A673 (cell line): ENCODE results near the gene SDCBP2. TPM values are rescaled to one million over a fixed set of nuclear protein-coding genes. Genes with fewer than 3 reads are reported as not detected.
A peak's percentile ranks its signal among the peaks of the same experiment; 100 is the strongest.

Experiments
- BruUV-seq: library from RNA; stranded (reverse); fragments of 400-500 nt; replicated peaks from 2 replicates; lab custom pipeline; 2021; lab: Mats Ljungman, UMichigan
- CTCF ChIA-PET: fragments of 300-600 bp; sonication (Branson Sonifier 250); formaldehyde crosslinking; loops from one replicate; lab custom pipeline; 2022; ENCODE audit warnings: antibody characterized with exemption; lab: Charles Lee
- POLR2A ChIA-PET: fragments of 300-600 bp; sonication (Branson Sonifier 250); formaldehyde crosslinking; loops from one replicate; lab custom pipeline; 2022; ENCODE audit warnings: antibody characterized with exemption; ENCODE audit not compliant: low non-redundant PET; lab: Charles Lee
- DNase-seq: peaks from one replicate; pipeline ENCODE4 v3.0.0-alpha.2; 2015; ENCODE audit warnings: low spot score
- H3K27ac ChIP-seq: fragments of 200-600 bp; sonication (generic); 2 replicates; pipeline ENCODE4 v1.5.1; 2016; ENCODE audit warnings: mixed run types, low read depth, mild to moderate bottlenecking, mixed read lengths, antibody characterized with exemption, low read length; ENCODE audit not compliant: poor library complexity, severe bottlenecking
- H3K27me3 ChIP-seq: fragments of 200-600 bp; sonication (generic); replicated peaks from 2 replicates; pipeline ENCODE4 v1.6.1; 2017; ENCODE audit warnings: mixed run types, low read depth, mild to moderate bottlenecking, mixed read lengths, antibody characterized with exemption, low read length; ENCODE audit not compliant: insufficient read depth, poor library complexity
- H3K36me3 ChIP-seq: fragments of 200-600 bp; sonication (generic); 2 replicates; pipeline ENCODE4 v1.6.1; 2016; ENCODE audit warnings: mixed run types, mild to moderate bottlenecking, mixed read lengths, antibody characterized with exemption, low read length; ENCODE audit not compliant: insufficient read depth, poor library complexity, severe bottlenecking
- H3K4me1 ChIP-seq: fragments of 200-600 bp; sonication (generic); 2 replicates; pipeline ENCODE4 v1.6.1; 2017; ENCODE audit warnings: mixed run types, mild to moderate bottlenecking, mixed read lengths, antibody characterized with exemption, low read length; ENCODE audit not compliant: insufficient read depth, poor library complexity, severe bottlenecking
- H3K4me3 ChIP-seq: fragments of 200-600 bp; sonication (generic); 2 replicates; pipeline ENCODE4 v1.5.1; 2016; ENCODE audit warnings: low read depth, mixed run types, mild to moderate bottlenecking, mixed read lengths, low read length; ENCODE audit not compliant: poor library complexity, severe bottlenecking
- H3K9me3 ChIP-seq: fragments of 200-600 bp; sonication (generic); 2 replicates; pipeline ENCODE4 v1.6.1; 2016; ENCODE audit warnings: mixed run types, low read depth, mild to moderate bottlenecking, mixed read lengths, antibody characterized with exemption, low read length; ENCODE audit not compliant: poor library complexity, severe bottlenecking
- CTCF ChIP-seq: fragments of 300-800, 200-600 bp; sonication (generic); conservative IDR thresholded peaks from 2 replicates; pipeline ENCODE4 v1.5.1; 2017; ENCODE audit warnings: low read depth, mild to moderate bottlenecking, antibody characterized with exemption, low read length, moderate library complexity, mixed read lengths
- EZH2 ChIP-seq: fragments of 200-600 bp; sonication (generic); IDR thresholded peaks from 2 replicates; pipeline ENCODE4 v1.6.1; 2017; ENCODE audit warnings: borderline replicate concordance, low read depth, mild to moderate bottlenecking, mixed read lengths, antibody characterized with exemption, low read length; ENCODE audit not compliant: poor library complexity, severe bottlenecking
- intact Hi-C: fragments of 100-400 bp; cut with micrococcal nuclease; formaldehyde crosslinking; loops from one replicate; pipeline ENCODE4 v1.10.0; 2022; ENCODE audit not compliant: unreplicated experiment
- total RNA-seq: library from RNA; stranded (reverse); gene quantifications from 2 replicates; pipeline ENCODE4 v1.2.3, GENCODE V29; 2021

SDCBP2 gene
- total RNA-seq, 1 experiment from 2014 or later: 3.5 TPM

GRCh38 chr20:1266167-1266973, 62.6 kb downstream of the SDCBP2 start, which contains the start of gene SNPH:
Gene SNPH (plus strand): TSS chr20:1266294. CDS start chr20:1296240, 29,946 bp downstream.
- no TSS peak for BruUV-seq
- intact Hi-C loops: no loop called here

GRCh38 chr20:1265916-1266166, 63.1 kb downstream of the SDCBP2 start:
- ChIA-PET CTCF (no interaction called here), POLR2A (no interaction called here)
- no peak for TF ChIP-seq CTCF
- TF ChIP-seq EZH2: no peak
- intact Hi-C loops: no loop called here
- no peak for DNase-seq
- BruUV-seq: no TSS peak
- Histone ChIP-seq H3K27ac (no peak overlapping the region), H3K27me3 (peaks cover 9% of the 10 kb centered on the region), H3K36me3 (no peaks in the 10 kb centered on the region), H3K9me3 (peaks cover 9% of the 10 kb centered on the region), H3K4me1 (peaks cover 3% of the 10 kb centered on the region), H3K4me3 (peak overlapping the region; percentile 65)

More at GRCh38 chr20:1266167-1266973, 62.6 kb downstream of the SDCBP2 start, which contains the start of gene SNPH:
- ChIA-PET POLR2A (no interaction called here), CTCF (no interaction called here)
- peaks cover 9% of the 10 kb centered on the region for H3K9me3 ChIP-seq
- no peak within 1 kb of the TSS for H3K27ac ChIP-seq
- H3K4me1 ChIP-seq: peaks cover 3% of the 10 kb centered on the region
- DNase-seq: peak; percentile 57
- H3K36me3 ChIP-seq: no peaks in the 10 kb centered on the region
- H3K27me3 ChIP-seq: peaks cover 6% of the 10 kb centered on the region
- peak within 1 kb of the TSS; percentile 65 for H3K4me3 ChIP-seq
- TF ChIP-seq EZH2: no peak
- TF ChIP-seq CTCF: no peak

DNA sequence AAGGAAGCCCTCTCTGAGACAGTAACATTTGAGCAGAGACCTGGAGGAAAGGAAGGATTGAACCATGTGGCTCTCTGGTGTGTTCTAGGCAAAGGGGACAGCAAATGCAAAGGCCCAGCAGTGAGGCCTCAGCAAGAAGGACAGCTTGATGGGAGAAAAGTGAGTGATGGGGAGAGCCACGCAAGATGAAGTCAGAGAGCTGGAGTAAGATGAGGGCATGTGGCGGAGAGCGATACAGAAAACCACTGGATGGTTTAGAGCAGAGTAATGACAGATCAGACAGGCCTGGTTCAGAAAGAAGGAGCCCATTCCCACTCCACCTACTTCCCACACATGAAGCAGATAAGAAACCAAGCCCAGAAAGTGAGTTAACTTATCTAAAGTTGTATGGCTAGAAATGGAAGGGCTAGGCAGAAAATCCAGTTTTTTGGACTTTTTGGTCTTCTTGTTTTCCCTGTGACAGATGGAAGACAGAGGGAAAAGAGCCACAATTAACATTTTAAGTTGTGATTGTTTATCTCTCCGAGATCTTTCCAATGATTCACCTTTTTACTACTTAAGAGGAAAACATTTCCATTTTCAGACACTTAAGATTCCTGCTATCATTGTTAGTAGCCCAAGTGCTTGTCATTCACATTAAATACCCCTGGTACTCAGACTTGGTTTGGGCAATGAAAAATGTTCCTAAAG, 63.6 kb downstream of the SDCBP2 start:
- no TSS peak for BruUV-seq
- H3K27ac ChIP-seq: no peak overlapping the region
- POLR2A ChIA-PET: no interaction called here
- peaks cover 14% of the 10 kb centered on the region for H3K27me3 ChIP-seq
- H3K4me3 ChIP-seq: peak overlapping the region; percentile 65
- H3K36me3 ChIP-seq: no peaks in the 10 kb centered on the region
- CTCF ChIA-PET: no interaction called here
- no peak for TF ChIP-seq EZH2
- no peak for TF ChIP-seq CTCF
- DNase-seq: no peak
- peaks cover 9% of the 10 kb centered on the region for H3K9me3 ChIP-seq
- peaks cover 3% of the 10 kb centered on the region for H3K4me1 ChIP-seq
- intact Hi-C loops: no loop called here
